Measurements from ENCODE around the gene MYH4.

MYH4 gene

GRCh38 chr17:10492004-10492403, 22.6 kb upstream of the MYH4 start:
- no peaks in the 10 kb centered on the region for H3K27me3 ChIP-seq (ENCODE audit: insufficient read depth, insufficient read length)
- TF ChIP-seq ZNF274 (IDR thresholded peaks at IDR 0.05; ENCODE audit: low read depth, low read length) (no peak), YY1 (IDR thresholded peaks at IDR 0.05; ENCODE audit: insufficient read depth, insufficient read length) (no peak), SUZ12 (IDR thresholded peaks at IDR 0.05; ENCODE audit: extremely low read depth, insufficient read depth, insufficient read length) (no peak)
- H3K9ac ChIP-seq (ENCODE audit: insufficient read length, low read depth): no peak overlapping the region

GRCh38 chr17:10482252-10482651, 12.9 kb upstream of the MYH4 start:
- DNase-seq (ENCODE audit: low read depth, low spot score): no peak
- TF ChIP-seq YY1 (IDR thresholded peaks at IDR 0.05; ENCODE audit: insufficient read depth, insufficient read length) (no peak), ZNF274 (IDR thresholded peaks at IDR 0.05; ENCODE audit: low read depth, low read length) (no peak), SUZ12 (IDR thresholded peaks at IDR 0.05; ENCODE audit: extremely low read depth, insufficient read depth, insufficient read length) (no peak)
- Histone ChIP-seq H3K27me3 (ENCODE audit: insufficient read depth, insufficient read length) (no peaks in the 10 kb centered on the region), H3K4me3 (ENCODE audit: insufficient read length, low read depth) (no peak overlapping the region), H3K4me1 (ENCODE audit: insufficient read depth, insufficient read length) (no peaks in the 10 kb centered on the region), H3K9me3 (ENCODE audit: insufficient read depth, low read length) (peaks cover 16% of the 10 kb centered on the region; the same call in 1 of the 2 replicates), H3K9ac (ENCODE audit: insufficient read length, low read depth) (no peak overlapping the region), H3K36me3 (ENCODE audit: insufficient read depth, insufficient read length, low read length) (no peaks in the 10 kb centered on the region)

More at GRCh38 chr17:10492004-10492403, 22.6 kb upstream of the MYH4 start:
- Histone ChIP-seq H3K4me1 (ENCODE audit: insufficient read depth, insufficient read length) (no peaks in the 10 kb centered on the region), H3K36me3 (ENCODE audit: insufficient read depth, insufficient read length, low read length) (no peaks in the 10 kb centered on the region), H3K4me3 (ENCODE audit: insufficient read length, low read depth) (no peak overlapping the region), H3K9me3 (ENCODE audit: insufficient read depth, low read length) (peaks cover 4% of the 10 kb centered on the region; the same call in 1 of the 2 replicates)
- no peak for DNase-seq (ENCODE audit: low read depth, low spot score)

- peaks cover 12% of the 10 kb centered on the region; the same call in 1 of the 2 replicates for H3K9me3 ChIP-seq (ENCODE audit: insufficient read depth, low read length)
- H3K4me3 ChIP-seq (ENCODE audit: insufficient read length, low read depth): no peak overlapping the region
- no peaks in the 10 kb centered on the region for H3K36me3 ChIP-seq (ENCODE audit: insufficient read depth, insufficient read length, low read length)
- DNase-seq (ENCODE audit: low read depth, low spot score): no peak
- TF ChIP-seq ZNF274 (IDR thresholded peaks at IDR 0.05; ENCODE audit: low read depth, low read length) (no peak), SUZ12 (IDR thresholded peaks at IDR 0.05; ENCODE audit: extremely low read depth, insufficient read depth, insufficient read length) (no peak), YY1 (IDR thresholded peaks at IDR 0.05; ENCODE audit: insufficient read depth, insufficient read length) (no peak)
- no peaks in the 10 kb centered on the region for H3K4me1 ChIP-seq (ENCODE audit: insufficient read depth, insufficient read length)
- no peaks in the 10 kb centered on the region for H3K27me3 ChIP-seq (ENCODE audit: insufficient read depth, insufficient read length)
- no peak overlapping the region for H3K9ac ChIP-seq (ENCODE audit: insufficient read length, low read depth)
Observed at GRCh38 chr17:10477701-10478100, 8.3 kb upstream of the MYH4 start.

- no peak overlapping the region for H3K4me3 ChIP-seq (ENCODE audit: insufficient read length, low read depth)
- H3K4me1 ChIP-seq (ENCODE audit: insufficient read depth, insufficient read length): no peaks in the 10 kb centered on the region
- H3K36me3 ChIP-seq (ENCODE audit: insufficient read depth, insufficient read length, low read length): no peaks in the 10 kb centered on the region
- no peak overlapping the region for H3K9ac ChIP-seq (ENCODE audit: insufficient read length, low read depth)
- DNase-seq (ENCODE audit: low read depth, low spot score): no peak
- H3K9me3 ChIP-seq (ENCODE audit: insufficient read depth, low read length): no peaks in the 10 kb centered on the region
- TF ChIP-seq ZNF274 (IDR thresholded peaks at IDR 0.05; ENCODE audit: low read depth, low read length) (no peak), SUZ12 (IDR thresholded peaks at IDR 0.05; ENCODE audit: extremely low read depth, insufficient read depth, insufficient read length) (no peak), YY1 (IDR thresholded peaks at IDR 0.05; ENCODE audit: insufficient read depth, insufficient read length) (no peak)
- no peaks in the 10 kb centered on the region for H3K27me3 ChIP-seq (ENCODE audit: insufficient read depth, insufficient read length)
Observed at GRCh38 chr17:10474536-10474935, 5.2 kb upstream of the MYH4 start.

- no peaks in the 10 kb centered on the region for H3K27me3 ChIP-seq (ENCODE audit: insufficient read depth, insufficient read length)
- no peaks in the 10 kb centered on the region for H3K9me3 ChIP-seq (ENCODE audit: insufficient read depth, low read length)
- no peak overlapping the region for H3K4me3 ChIP-seq (ENCODE audit: insufficient read length, low read depth)
- H3K9ac ChIP-seq (ENCODE audit: insufficient read length, low read depth): no peak overlapping the region
- TF ChIP-seq ZNF274 (IDR thresholded peaks at IDR 0.05; ENCODE audit: low read depth, low read length): no peak
- no peak for TF ChIP-seq YY1 (IDR thresholded peaks at IDR 0.05; ENCODE audit: insufficient read depth, insufficient read length)
- TF ChIP-seq SUZ12 (IDR thresholded peaks at IDR 0.05; ENCODE audit: extremely low read depth, insufficient read depth, insufficient read length): no peak
- no peaks in the 10 kb centered on the region for H3K4me1 ChIP-seq (ENCODE audit: insufficient read depth, insufficient read length)
- no peak for DNase-seq (ENCODE audit: low read depth, low spot score)
- no peaks in the 10 kb centered on the region for H3K36me3 ChIP-seq (ENCODE audit: insufficient read depth, insufficient read length, low read length)
Observed at GRCh38 chr17:10471858-10472257, 2.5 kb upstream of the MYH4 start.

- H3K9ac ChIP-seq (ENCODE audit: insufficient read length, low read depth): no peak overlapping the region
- H3K36me3 ChIP-seq (ENCODE audit: insufficient read depth, insufficient read length, low read length): no peaks in the 10 kb centered on the region
- H3K9me3 ChIP-seq (ENCODE audit: insufficient read depth, low read length): no peaks in the 10 kb centered on the region
- no peaks in the 10 kb centered on the region for H3K4me1 ChIP-seq (ENCODE audit: insufficient read depth, insufficient read length)
- TF ChIP-seq YY1 (IDR thresholded peaks at IDR 0.05; ENCODE audit: insufficient read depth, insufficient read length) (no peak), ZNF274 (IDR thresholded peaks at IDR 0.05; ENCODE audit: low read depth, low read length) (no peak), SUZ12 (IDR thresholded peaks at IDR 0.05; ENCODE audit: extremely low read depth, insufficient read depth, insufficient read length) (no peak)
- no peak for DNase-seq (ENCODE audit: low read depth, low spot score)
- no peaks in the 10 kb centered on the region for H3K27me3 ChIP-seq (ENCODE audit: insufficient read depth, insufficient read length)
- H3K4me3 ChIP-seq (ENCODE audit: insufficient read length, low read depth): no peak overlapping the region
Observed at GRCh38 chr17:10463402-10463801, 6.0 kb downstream of the MYH4 start.

GRCh38 chr17:10460062-10460461, 9.3 kb downstream of the MYH4 start:
- H3K9me3 ChIP-seq (ENCODE audit: insufficient read depth, low read length): no peaks in the 10 kb centered on the region
- no peak overlapping the region for H3K9ac ChIP-seq (ENCODE audit: insufficient read length, low read depth)
- no peaks in the 10 kb centered on the region for H3K36me3 ChIP-seq (ENCODE audit: insufficient read depth, insufficient read length, low read length)
- no peaks in the 10 kb centered on the region for H3K27me3 ChIP-seq (ENCODE audit: insufficient read depth, insufficient read length)
- H3K4me1 ChIP-seq (ENCODE audit: insufficient read depth, insufficient read length): no peaks in the 10 kb centered on the region
- TF ChIP-seq YY1 (IDR thresholded peaks at IDR 0.05; ENCODE audit: insufficient read depth, insufficient read length) (no peak), SUZ12 (IDR thresholded peaks at IDR 0.05; ENCODE audit: extremely low read depth, insufficient read depth, insufficient read length) (no peak), ZNF274 (IDR thresholded peaks at IDR 0.05; ENCODE audit: low read depth, low read length) (no peak)
- DNase-seq (ENCODE audit: low read depth, low spot score): no peak
- H3K4me3 ChIP-seq (ENCODE audit: insufficient read length, low read depth): no peak overlapping the region

All from NT2/D1 (cell line).